GM19467 (cell line): Measurements from ENCODE around the gene DOCK10.

Source experiments
- ATAC-seq: cut with Tn5 transposase; IDR thresholded peaks from one replicate; pipeline ENCODE4 v1.9.1; 2021; ENCODE audit warnings: mild to moderate bottlenecking, moderate library complexity; ENCODE audit not compliant: unreplicated experiment

The DOCK10 gene

DNA sequence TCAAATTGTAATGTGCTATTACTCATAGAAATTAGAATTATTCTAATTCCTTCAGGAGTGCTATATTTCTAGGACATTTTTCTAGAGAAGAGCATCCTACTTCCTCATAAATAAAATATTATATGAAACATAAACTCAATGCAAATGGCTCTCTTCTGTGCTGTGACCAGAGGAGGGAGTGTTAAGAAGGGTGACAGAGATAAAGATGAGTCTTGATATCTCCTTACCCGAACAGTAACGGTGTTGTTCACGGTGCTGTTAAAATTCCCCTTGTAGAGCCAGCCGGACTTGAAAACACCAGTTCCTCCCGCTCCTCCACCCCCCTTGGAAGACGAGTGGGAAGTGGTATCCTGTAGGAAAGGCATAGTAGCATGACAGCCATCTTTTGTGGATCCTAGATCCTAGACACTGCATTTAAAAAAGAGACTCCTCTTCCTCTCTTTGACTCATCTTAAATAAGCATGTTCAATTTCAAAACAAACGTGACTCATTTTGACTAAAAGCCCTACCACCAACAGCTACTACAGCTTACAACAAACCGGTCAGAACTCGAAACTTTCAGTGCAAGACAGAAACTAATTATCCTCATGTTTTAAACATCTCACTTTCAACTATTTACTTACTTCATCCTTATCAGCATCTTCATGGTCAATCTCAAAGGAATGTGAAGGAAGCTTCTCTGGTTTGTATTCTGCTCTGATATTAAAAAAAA lies 156.3 kb downstream of the DOCK10 start:
- ATAC-seq = peak; percentile 67

DNA sequence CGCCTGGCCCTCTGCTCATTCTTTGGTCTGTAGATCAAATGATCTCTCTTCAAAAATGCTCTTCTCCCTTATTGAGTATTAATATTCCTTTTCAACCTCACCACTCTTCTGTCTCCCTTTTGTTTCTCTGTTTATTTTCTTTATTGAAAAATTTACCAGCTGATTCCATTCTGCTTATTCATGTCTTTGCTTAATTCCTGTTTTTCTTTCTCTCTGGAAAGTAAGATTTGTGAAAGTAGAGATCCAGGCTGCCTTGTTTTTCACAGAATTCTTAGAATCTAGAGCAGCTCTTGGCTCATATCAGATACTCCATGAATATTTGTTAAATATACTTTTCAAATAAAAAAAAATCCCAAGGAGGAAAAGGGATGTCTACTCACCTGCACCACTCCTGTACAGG lies 157.0 kb downstream of the DOCK10 start:
- ATAC-seq = no peak

DNA sequence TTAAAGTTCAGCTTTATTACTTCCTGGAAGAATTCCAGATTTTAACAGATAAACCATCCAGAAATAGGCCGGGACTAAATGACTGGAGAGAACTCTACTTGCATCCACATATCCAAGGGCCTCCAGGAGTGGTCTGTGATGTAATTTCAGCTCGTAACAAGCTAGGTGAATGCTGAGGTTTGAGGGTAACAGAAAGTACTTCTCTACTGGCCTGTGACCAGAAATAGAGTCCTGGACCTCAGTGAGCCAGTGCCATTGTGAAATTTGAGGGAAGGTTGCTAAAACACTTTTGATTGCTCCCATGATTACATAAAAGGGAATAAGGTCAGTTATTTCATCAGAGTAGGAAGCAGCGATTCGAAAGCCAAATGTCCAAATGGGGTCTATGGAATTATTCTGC lies 158.1 kb downstream of the DOCK10 start:
- no peak for ATAC-seq

DNA sequence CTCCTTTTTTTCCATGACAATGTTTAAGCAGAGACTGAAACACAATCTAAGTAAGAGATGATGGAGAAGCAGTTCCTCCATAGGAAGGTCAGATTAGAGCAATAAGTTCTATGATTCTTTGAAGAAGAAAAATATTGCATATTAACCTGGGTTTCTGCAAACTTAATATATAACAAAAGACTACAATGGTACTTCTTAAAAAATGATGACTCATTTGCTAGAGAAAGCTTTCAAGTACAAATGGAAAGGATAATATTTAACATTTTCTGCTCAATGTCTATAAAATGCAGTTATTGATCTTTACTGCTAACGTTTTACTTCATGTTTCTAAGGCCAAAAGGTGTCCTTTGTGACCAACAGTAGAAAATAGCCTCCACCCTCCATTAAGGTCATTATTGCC lies 158.6 kb downstream of the DOCK10 start:
- ATAC-seq = no peak

DNA sequence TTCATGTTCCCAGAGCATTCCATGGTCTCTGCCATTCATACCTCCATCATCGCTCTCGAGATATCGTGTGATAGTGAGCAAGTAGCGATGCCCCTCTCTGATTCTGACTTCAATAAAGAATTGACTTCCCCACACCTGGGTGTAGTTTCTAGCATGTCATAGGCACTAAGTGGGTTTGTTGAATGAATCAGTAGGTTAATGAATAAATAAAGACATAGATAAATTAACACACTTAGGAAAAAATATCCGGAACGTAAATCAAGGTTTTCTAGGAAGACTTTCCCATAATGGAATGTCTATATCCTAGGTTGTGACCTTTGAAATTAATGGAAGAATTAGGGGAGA lies 159.1 kb downstream of the DOCK10 start:
- no peak for ATAC-seq

DNA sequence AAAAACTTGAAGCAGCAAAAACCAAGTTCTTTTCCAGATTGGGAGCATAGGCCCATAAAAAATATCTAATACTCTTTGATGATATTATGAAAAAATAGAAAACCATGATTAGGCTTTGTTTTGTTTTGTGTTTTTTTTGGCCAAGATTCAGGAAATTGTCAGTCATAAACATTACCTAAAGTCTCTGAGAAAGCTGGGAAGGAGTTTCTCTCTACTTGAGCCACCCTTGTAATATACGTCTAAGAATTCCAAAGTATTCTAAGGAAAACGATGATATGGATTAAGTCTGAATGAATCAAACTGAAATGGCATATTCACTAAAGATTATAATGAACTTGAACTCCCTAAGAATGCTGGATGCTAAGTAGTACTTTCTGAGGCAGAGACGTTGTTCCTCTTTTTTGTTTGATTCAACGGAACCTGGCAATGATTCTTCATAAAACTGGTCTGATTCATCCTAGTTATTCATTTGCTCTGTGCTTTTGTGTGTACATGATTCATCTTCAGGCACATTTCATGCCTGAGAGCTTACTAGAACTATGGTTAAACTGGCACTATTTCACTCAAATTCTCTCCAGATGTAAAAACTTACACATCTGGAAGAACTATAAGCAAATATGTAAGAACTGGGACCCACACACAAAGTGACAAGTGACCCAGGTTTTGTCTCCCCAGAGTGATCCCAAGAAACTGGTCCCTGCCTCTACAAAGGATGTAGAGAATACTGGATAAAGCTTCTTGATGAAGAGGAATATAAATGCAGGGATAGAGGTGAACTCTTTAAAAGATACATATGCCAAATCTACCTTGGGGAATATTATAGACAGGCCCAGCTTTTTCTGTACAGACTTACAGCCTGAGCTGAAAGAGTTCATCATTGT lies 159.7 kb downstream of the DOCK10 start:
- ATAC-seq = no peak

DNA sequence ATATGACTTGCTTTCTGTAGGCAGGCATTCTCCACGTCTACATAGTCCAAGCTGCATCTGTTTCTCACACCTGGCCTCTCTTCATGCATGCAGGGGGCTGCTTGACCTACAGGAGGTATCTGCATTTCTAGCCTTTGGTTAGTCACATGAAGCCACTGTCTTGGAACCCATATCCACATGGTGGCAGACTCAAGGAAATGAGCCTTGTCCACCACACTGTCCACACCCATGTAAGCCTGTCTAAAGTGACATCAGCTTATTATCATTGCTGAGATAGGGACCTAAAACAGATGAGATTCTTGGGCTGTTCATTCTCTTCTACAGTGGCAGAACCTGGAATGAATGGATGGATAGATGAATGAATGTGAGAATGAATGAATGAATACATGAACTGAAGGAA lies 160.4 kb downstream of the DOCK10 start:
- ATAC-seq = no peak

DNA sequence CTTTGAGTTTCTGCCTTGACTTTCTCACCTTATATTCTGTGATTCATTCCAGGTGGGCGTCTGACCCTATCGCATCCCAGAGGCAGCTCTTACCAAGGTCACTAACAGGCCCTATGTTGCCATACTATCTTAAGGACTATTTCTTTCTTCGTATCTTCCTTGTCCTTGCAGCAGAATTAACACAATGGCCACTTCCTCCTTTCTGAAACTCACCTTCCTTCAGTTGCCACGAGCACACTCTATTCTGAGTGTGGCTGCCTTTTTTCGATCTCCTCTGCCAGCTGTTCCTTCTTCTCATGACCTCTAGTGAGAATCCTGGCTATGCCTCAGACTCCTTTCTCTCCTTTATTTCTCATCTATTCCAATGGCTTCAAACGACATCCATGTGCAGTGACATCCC lies 165.7 kb downstream of the DOCK10 start:
- ATAC-seq = no peak

DNA sequence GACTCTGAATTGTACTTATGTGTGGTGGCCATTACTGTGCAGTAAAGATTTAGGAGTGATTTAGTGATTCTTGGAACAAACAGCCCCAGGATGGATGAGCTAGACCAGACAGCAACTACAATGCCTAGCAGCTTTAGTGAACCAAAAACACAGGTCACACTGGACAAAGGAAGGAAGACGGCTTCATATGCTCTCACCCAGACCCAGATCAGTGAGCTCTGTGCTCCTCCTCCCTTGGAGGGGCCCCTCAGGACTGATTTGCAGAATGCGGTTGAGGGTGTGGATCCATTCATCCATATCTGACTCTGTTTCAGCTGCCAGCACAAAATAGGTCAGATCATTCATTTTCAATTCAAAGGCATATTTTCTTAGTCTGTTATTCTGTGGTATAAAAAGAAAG lies 166.4 kb downstream of the DOCK10 start:
- peak; percentile 64 for ATAC-seq

DNA sequence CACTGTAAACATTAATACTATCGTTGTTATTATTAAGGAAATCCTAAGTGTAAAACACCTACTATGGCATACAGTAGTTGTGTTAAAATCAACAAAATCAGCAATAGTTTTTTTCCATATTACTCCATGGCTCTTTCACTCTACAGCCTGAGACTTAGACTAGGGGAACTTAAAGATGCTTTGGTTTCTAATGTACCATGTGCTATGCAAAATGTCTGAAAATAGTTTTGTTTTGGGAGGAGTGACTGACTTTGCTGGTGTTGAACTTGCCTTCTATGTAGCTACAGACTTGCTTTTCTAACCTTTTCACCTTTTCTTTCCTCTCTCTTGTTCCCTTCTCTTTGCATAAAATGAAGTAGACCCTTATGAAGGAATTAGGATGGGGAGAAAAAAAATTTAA lies 167.1 kb downstream of the DOCK10 start:
- ATAC-seq = no peak

DNA sequence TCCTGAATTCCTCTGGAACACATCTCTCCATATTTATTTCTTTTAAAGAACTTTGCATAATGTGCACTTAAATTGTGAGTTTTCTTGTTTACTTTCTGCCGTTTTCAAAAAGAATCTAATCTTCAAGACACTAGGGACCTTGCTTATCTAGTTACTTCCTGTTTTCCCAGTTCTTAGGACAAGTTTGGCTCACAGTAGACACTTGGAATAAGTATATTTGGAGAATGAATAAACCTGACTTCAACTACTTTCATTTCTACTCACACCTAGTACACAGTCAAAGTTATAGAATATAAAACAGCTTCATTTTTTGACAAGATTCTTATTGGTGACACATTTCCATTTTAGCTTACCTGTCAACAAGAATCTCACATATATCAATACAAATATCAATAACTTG lies 170.5 kb downstream of the DOCK10 start:
- no peak for ATAC-seq

DNA sequence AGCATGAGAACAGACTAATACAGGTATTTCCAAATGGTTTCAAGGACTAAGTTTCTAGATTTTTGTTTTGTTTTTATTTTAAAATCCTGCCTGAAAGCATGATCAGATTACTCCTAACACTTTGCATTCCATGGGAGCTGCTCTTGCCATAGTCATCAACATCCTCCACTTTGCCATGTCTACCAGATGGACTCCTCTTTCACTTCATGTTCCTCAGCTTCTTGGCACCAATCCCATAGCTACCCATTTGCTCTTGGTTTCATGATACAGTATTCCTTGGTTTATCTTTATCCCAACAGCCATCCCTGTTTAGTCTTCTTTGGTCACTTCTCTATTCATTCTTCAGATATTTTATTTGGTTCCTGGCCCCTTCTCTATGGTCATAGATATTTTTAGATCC lies 171.9 kb downstream of the DOCK10 start:
- no peak for ATAC-seq

DNA sequence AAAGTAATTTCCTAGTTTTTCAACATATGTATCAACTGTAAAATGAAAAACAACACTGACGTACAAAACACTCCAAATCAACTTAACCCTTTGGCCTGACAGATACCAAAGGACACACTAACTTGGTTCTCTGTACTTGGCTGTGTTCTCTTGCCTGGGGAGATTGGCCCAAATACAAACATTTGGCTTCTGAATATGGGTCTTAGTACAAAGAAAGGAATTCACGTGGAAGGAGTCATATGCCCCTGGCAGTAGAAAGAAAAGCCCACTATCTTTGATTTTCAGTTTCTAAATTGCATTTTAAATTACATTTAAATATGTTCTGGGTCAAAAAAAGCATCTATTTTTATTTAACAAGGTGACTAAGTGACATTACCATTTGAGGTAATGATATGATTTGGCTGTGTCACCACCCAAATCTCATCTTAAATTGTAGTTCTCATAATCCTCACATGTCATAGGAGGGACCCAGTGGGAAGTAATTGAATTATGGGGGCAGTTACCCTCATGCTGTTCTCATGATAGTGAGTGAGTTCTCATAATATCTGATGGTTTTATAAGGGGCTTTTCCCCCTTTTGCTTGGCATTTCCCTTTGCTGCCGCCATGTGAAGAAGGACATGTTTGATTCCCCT lies 172.6 kb downstream of the DOCK10 start:
- no peak for ATAC-seq

DNA sequence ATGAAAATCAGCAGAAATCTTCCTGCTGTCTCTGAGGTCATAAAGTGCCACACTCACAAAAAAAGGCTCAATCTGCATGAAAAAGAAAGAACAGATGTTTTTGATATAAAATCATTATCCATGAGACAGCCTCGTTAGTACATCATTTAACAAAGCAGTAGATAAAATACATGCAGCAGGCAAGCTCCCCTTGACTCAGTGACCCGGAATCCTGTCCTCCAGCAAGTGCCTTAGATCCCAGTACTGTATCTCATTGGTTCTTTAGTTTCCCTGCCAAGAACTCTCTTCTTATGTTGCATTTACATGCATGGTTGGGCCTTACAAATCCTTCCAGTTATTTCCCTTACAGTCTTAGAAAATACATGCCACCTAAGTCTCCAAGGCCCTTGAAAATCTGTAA lies 177.3 kb downstream of the DOCK10 start:
- no peak for ATAC-seq

DNA sequence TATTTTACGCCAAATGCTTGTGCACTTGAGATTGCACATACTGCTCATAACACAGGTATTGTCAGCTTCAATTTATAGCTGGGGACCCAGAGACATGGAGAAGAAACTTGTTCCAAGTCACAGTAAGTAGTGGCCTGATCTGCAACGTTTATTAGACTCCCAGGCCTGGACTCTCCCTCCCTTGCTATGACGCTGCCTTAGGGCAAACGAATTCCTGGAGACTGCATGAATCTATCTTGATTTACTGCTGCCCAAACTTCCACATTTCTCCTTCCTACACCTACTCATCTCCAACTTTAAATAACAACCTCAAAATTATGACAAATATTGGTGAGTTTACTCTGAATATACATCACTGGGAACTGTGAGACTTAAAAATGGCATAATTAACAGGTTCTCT lies 181.0 kb downstream of the DOCK10 start:
- ATAC-seq = no peak

DNA sequence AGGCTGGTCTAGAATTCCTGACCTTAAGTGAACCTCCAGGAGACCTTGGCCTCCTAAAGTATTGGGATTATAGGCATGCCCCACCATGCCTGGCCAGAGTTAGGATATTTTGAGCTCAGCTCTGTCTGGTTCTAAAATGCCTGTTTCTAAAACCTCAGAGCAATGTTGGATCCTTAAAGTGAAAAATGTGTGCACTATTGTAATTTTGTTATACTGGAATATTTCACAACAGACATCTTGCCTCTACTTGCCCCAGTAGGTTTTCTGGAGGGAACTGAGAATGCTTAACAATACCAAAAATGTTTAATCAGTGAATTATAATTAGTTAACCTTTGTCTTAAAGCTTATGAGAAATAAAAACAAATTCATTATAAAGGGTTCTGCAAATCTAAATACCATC lies 181.5 kb downstream of the DOCK10 start:
- ATAC-seq = no peak

DNA sequence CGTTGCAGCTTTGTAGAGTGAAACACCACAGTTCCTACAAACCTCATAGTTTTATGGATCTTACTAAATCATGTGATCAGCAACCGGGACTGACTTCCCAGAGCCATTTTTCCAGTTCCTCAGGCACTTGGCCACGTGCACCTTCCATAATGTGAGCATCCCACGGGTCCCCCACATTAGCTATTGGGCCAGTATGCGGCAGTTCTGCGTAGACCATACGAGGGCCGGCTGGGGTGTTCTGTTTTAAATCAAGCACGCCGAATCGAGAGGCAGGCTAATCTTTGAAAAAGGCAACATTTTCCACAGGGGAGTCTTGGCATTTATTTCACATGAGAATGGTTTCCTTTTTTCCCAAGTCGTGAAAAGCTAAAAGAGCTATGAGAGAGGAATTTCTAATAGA lies 190.5 kb downstream of the DOCK10 start:
- no peak for ATAC-seq

DNA sequence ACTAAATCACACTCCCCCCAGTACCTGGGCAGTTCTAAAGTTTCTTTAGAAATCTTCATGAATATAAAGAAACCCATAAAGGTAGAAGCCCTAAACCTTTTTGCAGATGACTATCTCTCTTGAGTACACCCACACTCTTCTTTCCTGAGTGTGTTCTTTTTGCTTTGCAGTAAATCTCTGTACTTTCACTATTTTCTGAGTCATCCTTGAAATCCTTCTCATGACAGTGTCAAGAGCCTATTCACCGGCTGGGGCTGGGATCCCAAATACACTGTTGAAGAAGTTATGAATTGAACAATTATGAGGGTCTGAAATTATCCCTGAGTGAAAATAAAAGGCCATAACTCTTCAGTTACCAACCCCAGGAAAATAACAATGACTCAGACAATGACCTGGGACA lies 192.2 kb downstream of the DOCK10 start:
- no peak for ATAC-seq

DNA sequence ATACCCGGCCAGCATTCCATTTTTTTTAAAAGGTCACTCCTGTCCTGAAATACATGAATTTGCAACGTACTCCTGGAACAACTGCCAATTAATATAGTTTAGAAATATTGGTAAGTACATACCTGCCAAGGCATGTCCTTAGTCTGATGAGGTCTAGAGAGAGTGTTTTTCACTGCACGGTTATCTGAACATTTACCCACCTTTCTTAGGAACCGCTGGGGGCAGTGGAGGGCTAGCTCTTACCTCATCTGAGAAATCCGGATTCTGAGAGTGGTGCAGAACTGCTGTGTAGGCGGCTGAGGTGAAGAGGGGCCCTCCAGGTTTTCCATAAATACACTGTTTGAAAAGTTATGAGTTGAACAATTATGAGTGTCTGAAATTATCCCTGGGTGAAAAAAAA lies 193.0 kb downstream of the DOCK10 start:
- no peak for ATAC-seq

DNA sequence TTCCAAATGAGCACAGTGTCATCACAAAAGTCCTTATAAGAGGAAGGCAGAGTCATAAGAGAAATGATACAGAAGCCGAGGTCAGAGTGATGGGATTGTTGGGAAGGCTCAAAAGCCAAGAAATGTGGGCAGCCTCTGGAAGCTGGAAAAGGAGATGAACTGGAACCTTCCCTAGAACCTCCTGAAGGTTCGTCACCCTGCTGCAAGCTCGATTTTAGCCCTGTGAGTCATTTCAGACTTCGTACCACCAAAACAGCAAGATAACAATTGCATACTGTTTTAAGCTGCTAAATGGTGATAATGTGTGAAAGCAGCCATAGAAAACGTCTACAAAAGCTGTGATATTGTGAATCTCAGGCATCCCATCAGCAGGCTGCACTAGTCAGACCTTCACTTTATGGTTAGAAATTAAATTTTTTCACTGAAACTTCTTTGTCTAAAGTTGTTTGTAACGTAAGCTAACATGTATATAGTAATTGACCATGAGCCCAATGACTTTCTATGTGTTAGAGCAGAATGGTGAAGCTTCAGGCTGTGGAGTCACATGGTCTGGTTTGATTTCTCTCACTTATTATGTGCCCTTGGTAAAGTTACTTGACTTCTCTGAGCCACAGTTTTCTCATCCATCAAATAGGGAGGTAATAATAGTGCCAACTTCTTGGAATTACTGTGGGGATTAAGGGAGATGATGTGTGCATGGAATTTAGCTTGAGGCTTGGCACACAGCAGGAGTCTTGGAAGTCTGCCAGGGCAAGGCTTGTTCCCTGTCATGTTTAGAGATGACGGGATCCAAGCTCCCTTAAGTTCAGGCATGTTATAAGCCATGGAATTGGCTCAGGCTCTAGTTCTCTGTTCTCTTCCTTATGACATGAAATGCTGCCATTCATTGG lies 194.1 kb downstream of the DOCK10 start:
- ATAC-seq = no peak

DNA sequence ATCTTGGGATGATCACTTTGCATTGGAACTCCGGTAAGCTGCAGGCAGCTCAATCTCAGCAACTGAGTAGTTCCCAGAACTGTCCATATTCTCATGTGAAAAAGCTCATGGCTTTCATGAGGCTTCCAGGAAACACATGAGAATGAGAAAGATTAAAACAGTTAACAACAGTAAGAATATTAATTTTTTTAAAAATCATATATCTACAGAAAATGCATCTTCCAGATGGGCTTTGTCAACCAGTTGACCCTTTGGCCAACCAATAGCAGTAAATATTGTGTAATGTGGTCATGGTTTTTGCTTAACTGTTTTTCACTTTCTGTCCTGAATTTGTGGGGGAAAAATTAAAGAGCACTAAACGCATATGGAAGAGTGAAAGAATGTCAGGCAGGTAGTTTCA lies 194.9 kb downstream of the DOCK10 start:
- no peak for ATAC-seq
